GM04503 (cell line): ENCODE results near the gene VKORC1L1.
"Not testable (repeated sequence)": the region's sequence is repeated elsewhere in the genome, so short reads cannot be mapped to it uniquely, and the experiment has no call there.

Source experiments
- DNase-seq: peaks from one replicate; pipeline ENCODE4 v3.0.0-alpha.2; 2012; ENCODE audit warnings: low read depth

Gene VKORC1L1

GRCh38 chr7:65938336-65938895, 65.5 kb downstream of the VKORC1L1 start:
- DNase-seq: no peak

GRCh38 chr7:65945787-65946186, 72.9 kb downstream of the VKORC1L1 start:
- not testable (repeated sequence) for DNase-seq

GRCh38 chr7:65946904-65947303, 74.0 kb downstream of the VKORC1L1 start:
- DNase-seq: peak; percentile 14

- DNase-seq: no peak
Observed at GRCh38 chr7:65951837-65952578, 79.1 kb downstream of the VKORC1L1 start.

GRCh38 chr7:65953001-65953720, 80.3 kb downstream of the VKORC1L1 start:
- DNase-seq: no peak

GRCh38 chr7:65953890-65954450, 81.1 kb downstream of the VKORC1L1 start:
- no peak for DNase-seq

- no peak for DNase-seq
Observed at GRCh38 chr7:65955718-65956117, 82.8 kb downstream of the VKORC1L1 start.

GRCh38 chr7:65960351-65961074, 87.6 kb downstream of the VKORC1L1 start:
- no peak for DNase-seq

GRCh38 chr7:65962033-65962432, 89.2 kb downstream of the VKORC1L1 start:
- DNase-seq: no peak

GRCh38 chr7:65964671-65965070, 91.8 kb downstream of the VKORC1L1 start:
- not testable (repeated sequence) for DNase-seq

GRCh38 chr7:65966146-65966545, 93.3 kb downstream of the VKORC1L1 start:
- no peak for DNase-seq

- no peak for DNase-seq
Observed at GRCh38 chr7:65967361-65968155, 94.7 kb downstream of the VKORC1L1 start.

GRCh38 chr7:65968256-65969185, 95.6 kb downstream of the VKORC1L1 start:
- DNase-seq: no peak

- no peak for DNase-seq
Observed at GRCh38 chr7:65971021-65971420, 98.1 kb downstream of the VKORC1L1 start.

GRCh38 chr7:65972976-65973375, 100.1 kb downstream of the VKORC1L1 start:
- DNase-seq: no peak

- no peak for DNase-seq
Observed at GRCh38 chr7:65974191-65974801, 101.4 kb downstream of the VKORC1L1 start.

- DNase-seq: no peak
Observed at GRCh38 chr7:65974876-65975275, 102.0 kb downstream of the VKORC1L1 start.

GRCh38 chr7:65975814-65976445, 103.1 kb downstream of the VKORC1L1 start:
- DNase-seq: no peak

GRCh38 chr7:65976659-65977196, 103.9 kb downstream of the VKORC1L1 start:
- DNase-seq: no peak
